Measurements from ENCODE around the gene PRTFDC1. TPM values are rescaled to one million over a fixed set of nuclear protein-coding genes. Genes with fewer than 3 reads are reported as not detected.

The PRTFDC1 gene
- total RNA-seq, 4 donors from 2014 or later: 3.0 to 8.3 (median 4.3) TPM

GRCh38 chr10:24983946-24984345 is 31.5 kb upstream of the PRTFDC1 start:
- H3K4me1 ChIP-seq: peaks cover 0 to 9% (median 0%) of the 10 kb centered on the region in 4 donors
- H3K9me3 ChIP-seq: no peaks in the 10 kb centered on the region
- 83% methylated on average over 3 of the region's 3 CpGs for WGBS
- no peaks in the 10 kb centered on the region for H3K27me3 ChIP-seq
- DNase-seq (ENCODE audit: extremely low spot score): no peak
- no peak for TF ChIP-seq POLR2AphosphoS5 (IDR thresholded peaks at IDR 0.05)
- TF ChIP-seq EP300 (IDR thresholded peaks at IDR 0.05): no peak
- TF ChIP-seq CTCF (IDR thresholded peaks at IDR 0.05): no peak
- TF ChIP-seq POLR2A (IDR thresholded peaks at IDR 0.05; ENCODE audit: low read depth): no peak
- no peak overlapping the region for H3K4me3 ChIP-seq
- intact Hi-C loops (cut with DNase I): no loop called here
- H3K36me3 ChIP-seq: no peaks in the 10 kb centered on the region
- H3K27ac ChIP-seq (replicated peaks in 1 of 4): no peak overlapping the region

GRCh38 chr10:24983130-24983529 is 30.7 kb upstream of the PRTFDC1 start:
- Histone ChIP-seq H3K4me1 (peaks cover 0 to 9% (median 0%) of the 10 kb centered on the region in 4 donors), H3K36me3 (no peaks in the 10 kb centered on the region), H3K9me3 (no peaks in the 10 kb centered on the region), H3K27me3 (no peaks in the 10 kb centered on the region), H3K4me3 (no peak overlapping the region), H3K27ac (replicated peaks in 1 of 4) (no peak overlapping the region)
- DNase-seq (ENCODE audit: extremely low spot score): no peak
- 94% methylated on average over 4 of the region's 4 CpGs for WGBS
- TF ChIP-seq EP300 (IDR thresholded peaks at IDR 0.05): no peak
- no peak for TF ChIP-seq POLR2A (IDR thresholded peaks at IDR 0.05; ENCODE audit: low read depth)
- no peak for TF ChIP-seq CTCF (IDR thresholded peaks at IDR 0.05)
- no peak for TF ChIP-seq POLR2AphosphoS5 (IDR thresholded peaks at IDR 0.05)
- intact Hi-C loops (cut with DNase I): no loop called here

DNA sequence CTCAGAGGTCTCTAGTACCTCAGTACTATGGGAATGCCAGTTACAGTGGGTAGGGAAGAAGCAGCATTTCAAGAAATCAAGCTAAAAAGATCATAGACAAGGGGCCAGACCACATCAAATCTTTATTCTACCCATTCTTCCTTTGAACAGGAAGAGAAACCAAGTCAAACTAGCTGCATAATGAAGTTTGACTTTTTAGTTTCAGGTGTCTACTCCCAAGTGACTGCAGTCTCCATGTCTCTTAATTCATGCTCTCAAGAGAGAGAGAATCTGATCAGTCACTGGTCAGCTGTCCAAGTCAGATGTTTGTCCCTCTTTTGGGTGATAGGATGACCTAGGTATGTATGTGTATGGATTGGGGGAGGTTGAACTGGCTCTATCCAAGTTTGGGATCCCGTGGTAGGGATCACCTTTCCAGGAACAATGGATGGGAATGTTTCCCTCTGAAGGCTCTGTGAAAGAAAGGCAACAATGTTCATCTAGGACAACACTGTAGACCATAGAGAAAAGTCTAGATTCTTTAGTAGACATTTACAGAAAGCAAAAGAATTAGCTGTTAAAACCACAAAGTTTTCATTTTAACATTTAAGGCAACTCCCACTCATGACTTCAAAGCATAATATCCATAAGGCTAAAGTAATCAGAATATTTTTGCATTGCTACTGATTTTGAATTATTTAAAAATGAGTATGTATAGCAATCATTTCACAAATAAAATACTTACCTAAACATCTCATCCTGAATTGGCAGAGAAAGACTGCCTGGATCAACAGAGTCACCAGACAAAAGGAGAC is 30.1 kb upstream of the PRTFDC1 start:
- no peak for DNase-seq (ENCODE audit: extremely low spot score)
- peaks cover 0 to 9% (median 0%) of the 10 kb centered on the region in 4 donors for H3K4me1 ChIP-seq
- 92% methylated on average over 1 of the region's 1 CpG for WGBS
- no peaks in the 10 kb centered on the region for H3K9me3 ChIP-seq
- H3K27ac ChIP-seq (replicated peaks in 1 of 4): no peak overlapping the region
- H3K36me3 ChIP-seq: no peaks in the 10 kb centered on the region
- TF ChIP-seq CTCF (IDR thresholded peaks at IDR 0.05) (no peak), EP300 (IDR thresholded peaks at IDR 0.05) (no peak), POLR2A (IDR thresholded peaks at IDR 0.05; ENCODE audit: low read depth) (no peak), POLR2AphosphoS5 (IDR thresholded peaks at IDR 0.05) (no peak)
- intact Hi-C loops (cut with DNase I): no loop called here
- no peak overlapping the region for H3K4me3 ChIP-seq
- H3K27me3 ChIP-seq: no peaks in the 10 kb centered on the region

DNA sequence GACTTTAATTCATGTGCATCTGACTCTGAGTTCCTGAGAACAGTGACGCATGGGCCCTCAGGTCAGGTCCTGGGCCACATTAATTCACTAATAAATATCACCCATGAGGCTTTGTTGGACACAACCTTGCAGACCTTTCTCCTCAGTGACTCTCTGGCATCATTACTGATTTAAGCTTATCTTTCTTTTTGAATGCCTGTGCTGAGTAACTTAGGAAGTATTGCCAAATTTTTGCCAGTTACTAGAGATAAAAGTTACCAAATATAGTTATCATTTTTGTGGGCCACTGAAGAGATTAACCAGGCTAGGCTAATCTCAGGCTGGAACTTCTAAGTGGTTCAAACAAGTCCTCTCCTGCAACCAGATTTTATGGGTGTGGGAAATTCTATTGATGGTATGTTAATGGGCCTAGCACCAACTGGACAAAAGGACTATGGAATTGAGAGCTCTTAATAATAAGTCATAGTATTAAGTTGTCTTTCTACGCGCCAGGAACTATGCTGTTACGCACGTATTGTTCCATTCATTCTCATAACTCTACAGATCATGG is 28.8 kb upstream of the PRTFDC1 start:
- no peak for DNase-seq (ENCODE audit: extremely low spot score)
- WGBS: 99% methylated on average over 5 of the region's 5 CpGs
- no peak for TF ChIP-seq POLR2A (IDR thresholded peaks at IDR 0.05; ENCODE audit: low read depth)
- no peak for TF ChIP-seq EP300 (IDR thresholded peaks at IDR 0.05)
- no peak for TF ChIP-seq CTCF (IDR thresholded peaks at IDR 0.05)
- no peak for TF ChIP-seq POLR2AphosphoS5 (IDR thresholded peaks at IDR 0.05)
- no peaks in the 10 kb centered on the region for H3K9me3 ChIP-seq
- intact Hi-C loops (cut with DNase I): no loop called here
- peaks cover 0 to 9% (median 0%) of the 10 kb centered on the region in 4 donors for H3K4me1 ChIP-seq
- no peaks in the 10 kb centered on the region for H3K36me3 ChIP-seq
- H3K27ac ChIP-seq (replicated peaks in 1 of 4): no peak overlapping the region
- no peaks in the 10 kb centered on the region for H3K27me3 ChIP-seq
- H3K4me3 ChIP-seq: no peak overlapping the region

Measured in esophagus muscularis mucosa (tissue), 4 donors.